Duodenal mucosa (tissue), 2 donors: Measurements from ENCODE around the gene PTK6.
A peak's percentile ranks its signal among the peaks of the same experiment; 100 is the strongest.

Experiments used
- H3K27ac ChIP-seq: one replicate; pipeline ENCODE4 v1.7.0; 2013; ENCODE audit warnings: low read depth, low read length
- H3K27me3 ChIP-seq, 2 donors: one replicate each; pipeline ENCODE4 v1.7.0; 2013; ENCODE audit warnings: low read length in 2 of 2, control low read depth in 1 of 2; ENCODE audit not compliant: insufficient read depth in 2 of 2, control insufficient read depth in 1 of 2
- H3K36me3 ChIP-seq, 2 donors: one replicate each; pipeline ENCODE4 v1.7.0; 2013; ENCODE audit warnings: low read length in 2 of 2, control low read depth in 1 of 2; ENCODE audit not compliant: insufficient read depth in 2 of 2, control insufficient read depth in 1 of 2
- H3K4me1 ChIP-seq, 2 donors: one replicate each; pipeline ENCODE4 v1.7.0; 2013; ENCODE audit warnings: low read length in 2 of 2, control low read depth in 1 of 2; ENCODE audit not compliant: insufficient read depth in 2 of 2, control insufficient read depth in 1 of 2
- H3K4me3 ChIP-seq, 2 donors: one replicate each; pipeline ENCODE4 v1.7.0; 2013; ENCODE audit warnings: low read length in 2 of 2, low read depth in 1 of 2
- H3K9ac ChIP-seq, 2 donors: one replicate each; pipeline ENCODE4 v1.7.0; 2013; ENCODE audit warnings: low read length in 2 of 2, low read depth in 1 of 2
- H3K9me3 ChIP-seq, 2 donors: one replicate each; pipeline ENCODE4 v1.7.0; 2013; ENCODE audit warnings: low read length in 2 of 2, control low read depth in 1 of 2; ENCODE audit not compliant: control insufficient read depth in 1 of 2

Gene PTK6

GRCh38 chr20:63568986-63569949 lies 32.1 kb upstream of the PTK6 start:
- H3K27ac ChIP-seq: no peak overlapping the region
- no peaks in the 10 kb centered on the region for H3K27me3 ChIP-seq
- no peak overlapping the region for H3K9ac ChIP-seq
- H3K9me3 ChIP-seq: no peaks in the 10 kb centered on the region
- no peak overlapping the region for H3K4me3 ChIP-seq
- peaks cover 6 to 28% of the 10 kb centered on the region in 2 donors for H3K4me1 ChIP-seq
- H3K36me3 ChIP-seq: peaks cover 0 to 4% of the 10 kb centered on the region in 2 donors

- peak overlapping the region; percentile 30 to 36 for H3K4me3 ChIP-seq
- peaks cover 0 to 11% of the 10 kb centered on the region in 2 donors for H3K36me3 ChIP-seq
- H3K9me3 ChIP-seq: no peaks in the 10 kb centered on the region
- no peak overlapping the region for H3K9ac ChIP-seq
- peaks cover 5 to 24% of the 10 kb centered on the region in 2 donors for H3K4me1 ChIP-seq
- no peaks in the 10 kb centered on the region for H3K27me3 ChIP-seq
- no peak overlapping the region for H3K27ac ChIP-seq
Observed at GRCh38 chr20:63568170-63568981, 31.2 kb upstream of the PTK6 start.

GRCh38 chr20:63567386-63568169 lies 30.4 kb upstream of the PTK6 start:
- Histone ChIP-seq H3K27me3 (no peaks in the 10 kb centered on the region), H3K36me3 (peaks cover 0 to 11% of the 10 kb centered on the region in 2 donors), H3K27ac (no peak overlapping the region), H3K4me3 (peak overlapping the region; percentile 30 to 36), H3K9ac (no peak overlapping the region), H3K9me3 (no peaks in the 10 kb centered on the region), H3K4me1 (peaks cover 0 to 17% of the 10 kb centered on the region in 2 donors)

- Histone ChIP-seq H3K4me3 (no peak overlapping the region), H3K9ac (no peak overlapping the region), H3K4me1 (peaks cover 0 to 17% of the 10 kb centered on the region in 2 donors), H3K27ac (no peak overlapping the region), H3K9me3 (no peaks in the 10 kb centered on the region), H3K27me3 (no peaks in the 10 kb centered on the region), H3K36me3 (peaks cover 0 to 11% of the 10 kb centered on the region in 2 donors)
Observed at GRCh38 chr20:63567136-63567385, 29.9 kb upstream of the PTK6 start.

- Histone ChIP-seq H3K9ac (no peak overlapping the region), H3K36me3 (peaks cover 0 to 11% of the 10 kb centered on the region in 2 donors), H3K4me1 (peaks cover 0 to 17% of the 10 kb centered on the region in 2 donors)
Observed at GRCh38 chr20:63566395-63567135, 29.4 kb upstream of the PTK6 start.

GRCh38 chr20:63565699-63566335 lies 28.6 kb upstream of the PTK6 start:
- Histone ChIP-seq H3K27ac (no peak overlapping the region), H3K4me1 (peaks cover 0 to 17% of the 10 kb centered on the region in 2 donors), H3K9ac (no peak overlapping the region), H3K4me3 (no peak overlapping the region), H3K27me3 (no peaks in the 10 kb centered on the region), H3K9me3 (no peaks in the 10 kb centered on the region), H3K36me3 (peaks cover 0 to 16% of the 10 kb centered on the region in 2 donors)

More at GRCh38 chr20:63566395-63567135, 29.4 kb upstream of the PTK6 start:
- Histone ChIP-seq H3K27me3 (no peaks in the 10 kb centered on the region), H3K27ac (no peak overlapping the region), H3K9me3 (no peaks in the 10 kb centered on the region), H3K4me3 (no peak overlapping the region)

GRCh38 chr20:63565021-63565698 lies 28.0 kb upstream of the PTK6 start:
- Histone ChIP-seq H3K4me3 (no peak overlapping the region), H3K9me3 (no peaks in the 10 kb centered on the region), H3K4me1 (peaks cover 0 to 17% of the 10 kb centered on the region in 2 donors), H3K27ac (no peak overlapping the region), H3K36me3 (peaks cover 0 to 21% of the 10 kb centered on the region in 2 donors), H3K27me3 (no peaks in the 10 kb centered on the region), H3K9ac (no peak overlapping the region)

GRCh38 chr20:63564036-63564810 lies 27.0 kb upstream of the PTK6 start:
- H3K9me3 ChIP-seq: no peaks in the 10 kb centered on the region
- peaks cover 0 to 17% of the 10 kb centered on the region in 2 donors for H3K4me1 ChIP-seq
- H3K27me3 ChIP-seq: no peaks in the 10 kb centered on the region
- peaks cover 0 to 23% of the 10 kb centered on the region in 2 donors for H3K36me3 ChIP-seq
- no peak overlapping the region for H3K4me3 ChIP-seq
- no peak overlapping the region for H3K9ac ChIP-seq
- no peak overlapping the region for H3K27ac ChIP-seq
